ENCODE measurements around the gene ALDH3B2. TPM values are rescaled to one million over a fixed set of nuclear protein-coding genes. Genes with fewer than 3 reads are reported as not detected.
A peak's percentile ranks its signal among the peaks of the same experiment; 100 is the strongest.

The ALDH3B2 gene
- total RNA-seq, 1 experiment from 2014 or later = not detected

GRCh38 chr11:67613313-67613959 lies 61.0 kb downstream of the ALDH3B2 start:
- H3K27ac ChIP-seq (ENCODE audit: low read length) = peak overlapping the region; percentile 37; the same call in 1 of the 2 replicates
- DNase-seq (ENCODE audit: low read depth, low spot score) (no peak), ATAC-seq (peak; percentile 24)
- in situ Hi-C loops (cut with HindIII; ENCODE audit: low pct_unique_long_range_greater_than_20kb, low sequenced_read_pairs) = no loop called here
- no peak overlapping the region for H3K4me3 ChIP-seq (ENCODE audit: low read depth in 2 of 2, low read length in 2 of 2)
- peaks cover 11% of the 10 kb centered on the region for H3K4me1 ChIP-seq (ENCODE audit: control insufficient read depth, insufficient read depth, low read length)
- ChIA-PET POLR2A (interaction anchor here (0.6 kb wide), 1 partner anchor 32 kb away, joined by 8 read pairs; no protein-coding TSS in a partner anchor), CTCF (interaction anchor here (0.5 to 1.8 kb wide), 5 partner anchors 8 to 58 kb away, joined by 3 to 11 read pairs (median 3); partner anchors contain the start of gene NUDT8)
- intact Hi-C loops (cut with micrococcal nuclease; ENCODE audit: unreplicated experiment) = no loop called here
- H3K27me3 ChIP-seq (ENCODE audit: control insufficient read depth, insufficient read depth, low read length) = no peaks in the 10 kb centered on the region
- no TSS peak for BruUV-seq (replicated peaks)
- no peak for TF ChIP-seq REST (IDR thresholded peaks at IDR 0.05; ENCODE audit: insufficient read depth in 1 of 2, low read depth in 2 of 2, low read length in 1 of 2)
- TF ChIP-seq TCF7L2 (IDR thresholded peaks at IDR 0.05; ENCODE audit: low read depth, low read length) = no peak
- no peak for TF ChIP-seq POLR2AphosphoS5 (IDR thresholded peaks at IDR 0.05; ENCODE audit: low read depth, low read length)
- TF ChIP-seq CTCF (IDR thresholded peaks at IDR 0.05) = no peak
- no peak for TF ChIP-seq SIN3A (IDR thresholded peaks at IDR 0.05; ENCODE audit: borderline replicate concordance, insufficient read depth, low read depth, low read length)
- no peaks in the 10 kb centered on the region for H3K9me3 ChIP-seq (ENCODE audit: control insufficient read depth, insufficient read depth, low read depth, low read length)
- no peaks in the 10 kb centered on the region for H3K36me3 ChIP-seq (ENCODE audit: control insufficient read depth, insufficient read depth, low read length)

- Histone ChIP-seq H3K4me1 (ENCODE audit: control insufficient read depth, insufficient read depth, low read length) (peaks cover 11% of the 10 kb centered on the region), H3K9me3 (ENCODE audit: control insufficient read depth, insufficient read depth, low read depth, low read length) (no peaks in the 10 kb centered on the region), H3K4me3 (ENCODE audit: low read depth in 2 of 2, low read length in 2 of 2) (no peak overlapping the region), H3K27me3 (ENCODE audit: control insufficient read depth, insufficient read depth, low read length) (no peaks in the 10 kb centered on the region), H3K36me3 (ENCODE audit: control insufficient read depth, insufficient read depth, low read length) (no peaks in the 10 kb centered on the region), H3K27ac (ENCODE audit: low read length) (no peak overlapping the region)
- in situ Hi-C loops (cut with HindIII; ENCODE audit: low pct_unique_long_range_greater_than_20kb, low sequenced_read_pairs) = no loop called here
- no TSS peak for BruUV-seq (replicated peaks)
- DNase-seq (ENCODE audit: low read depth, low spot score) (no peak), ATAC-seq (no peak)
- intact Hi-C loops (cut with micrococcal nuclease; ENCODE audit: unreplicated experiment) = no loop called here
- ChIA-PET POLR2A (no interaction called here), CTCF (no interaction called here)
- TF ChIP-seq REST (IDR thresholded peaks at IDR 0.05; ENCODE audit: insufficient read depth in 1 of 2, low read depth in 2 of 2, low read length in 1 of 2) = no peak
- no peak for TF ChIP-seq POLR2AphosphoS5 (IDR thresholded peaks at IDR 0.05; ENCODE audit: low read depth, low read length)
- TF ChIP-seq CTCF (IDR thresholded peaks at IDR 0.05) = no peak
- no peak for TF ChIP-seq SIN3A (IDR thresholded peaks at IDR 0.05; ENCODE audit: borderline replicate concordance, insufficient read depth, low read depth, low read length)
- TF ChIP-seq TCF7L2 (IDR thresholded peaks at IDR 0.05; ENCODE audit: low read depth, low read length) = no peak
Measured at GRCh38 chr11:67612751-67613150, 61.7 kb downstream of the ALDH3B2 start.

Measured in Panc1 (cell line).